Breast epithelium (tissue), 3 donors: ENCODE results near the gene VAT1L.

Source experiments
- CTCF ChIP-seq, 3 donors: fragments of 450-650 bp; IDR thresholded peaks; one replicate each; pipeline ENCODE4 v1.5.1; 2016 to 2017; ENCODE audit warnings: antibody characterized with exemption in 3 of 3, mild to moderate bottlenecking in 3 of 3, moderate library complexity in 3 of 3
- POLR2A ChIP-seq: fragments of 450-650 bp; IDR thresholded peaks from one replicate; pipeline ENCODE4 v1.6.1; 2016; ENCODE audit warnings: antibody characterized with exemption, mild to moderate bottlenecking, moderate library complexity

DNA sequence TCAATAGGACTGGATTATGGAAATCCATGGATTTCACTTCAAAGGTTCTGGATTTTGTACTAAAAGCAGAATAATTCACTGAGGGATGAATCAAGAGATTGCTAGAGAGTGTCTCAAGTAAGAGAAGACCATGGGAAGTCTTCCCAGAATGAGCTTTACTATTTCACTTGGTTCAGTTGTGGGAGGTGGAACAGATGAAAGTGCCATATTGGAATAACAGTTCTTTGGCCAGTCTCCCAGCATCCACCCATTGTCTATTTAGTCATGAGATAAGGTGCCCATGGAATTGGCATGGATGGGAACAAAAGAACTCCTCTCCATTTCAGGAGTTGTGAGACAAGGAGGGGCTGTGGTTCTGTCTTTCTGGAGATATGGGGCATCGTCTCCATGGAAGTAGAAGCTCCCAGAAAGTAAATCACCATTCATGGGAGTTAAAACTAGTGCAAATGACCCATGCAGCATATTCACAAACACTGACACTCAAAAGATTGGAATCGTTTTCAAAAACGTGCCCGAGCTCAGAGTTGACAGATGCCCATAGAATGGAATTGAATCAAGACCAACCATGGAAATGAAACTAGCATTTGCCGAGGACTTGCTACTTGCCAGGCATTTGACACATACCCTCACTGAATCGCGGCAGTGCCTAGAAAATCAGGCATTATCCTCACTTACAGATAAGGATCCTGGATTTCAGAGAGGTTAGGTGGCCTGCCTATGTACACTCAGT, 197.8 kb downstream of the VAT1L start:
- TF ChIP-seq CTCF (IDR thresholded peaks at IDR 0.05) (no peak), POLR2A (no peak)
